Parathyroid adenoma (tissue), 2 donors: ENCODE data around the gene SEC16A.

Source experiments
- H2AFZ ChIP-seq: fragments of 300-600 bp; sonication (generic); one replicate; pipeline ENCODE4 v1.7.0; 2017; ENCODE audit warnings: antibody characterized with exemption, mild to moderate bottlenecking
- H3K27ac ChIP-seq: fragments of 300-600 bp; sonication (generic); one replicate; pipeline ENCODE4 v1.7.0; 2017
- H3K27me3 ChIP-seq: fragments of 300-600 bp; sonication (generic); one replicate; pipeline ENCODE4 v1.7.0; 2017; ENCODE audit warnings: low read length; ENCODE audit not compliant: control insufficient read depth, insufficient read depth
- H3K36me3 ChIP-seq: fragments of 300-600 bp; sonication (generic); one replicate; pipeline ENCODE4 v1.7.0; 2017; ENCODE audit warnings: low read length; ENCODE audit not compliant: control insufficient read depth, insufficient read depth
- H3K4me1 ChIP-seq: fragments of 300-600 bp; sonication (generic); one replicate; pipeline ENCODE4 v1.7.0; 2017; ENCODE audit warnings: control low read depth
- H3K4me2 ChIP-seq: fragments of 300-600 bp; sonication (generic); one replicate; pipeline ENCODE4 v1.7.0; 2017; ENCODE audit warnings: low read length
- H3K4me3 ChIP-seq: fragments of 300-600 bp; sonication (generic); one replicate; pipeline ENCODE4 v1.7.0; 2017; ENCODE audit warnings: low read depth, low read length
- H3K79me2 ChIP-seq: fragments of 300-600 bp; sonication (generic); one replicate; pipeline ENCODE4 v1.7.0; 2017; ENCODE audit warnings: control low read depth
- H3K9ac ChIP-seq: fragments of 300-600 bp; sonication (generic); one replicate; pipeline ENCODE4 v1.7.0; 2017; ENCODE audit warnings: mild to moderate bottlenecking
- H3K9me3 ChIP-seq: fragments of 300-600 bp; sonication (generic); one replicate; pipeline ENCODE4 v1.7.0; 2017; ENCODE audit warnings: low read length; ENCODE audit not compliant: control insufficient read depth
- CTCF ChIP-seq: fragments of 300-600 bp; sonication (generic); IDR thresholded peaks from one replicate; pipeline ENCODE4 v1.7.0; 2017; ENCODE audit warnings: antibody characterized with exemption, mild to moderate bottlenecking
- donor health status: primary hyperparathyroidism.

Gene SEC16A

GRCh38 chr9:136403538-136403914, 79.3 kb downstream of the SEC16A start:
- H3K4me1 ChIP-seq, result no peaks in the 10 kb centered on the region
- no peak overlapping the region for H3K27ac ChIP-seq
- H3K9me3 ChIP-seq, result no peaks in the 10 kb centered on the region
- H3K79me2 ChIP-seq, result no peaks in the 10 kb centered on the region
- no peak overlapping the region for H2AFZ ChIP-seq
- no peak overlapping the region for H3K4me3 ChIP-seq
- H3K36me3 ChIP-seq, result no peaks in the 10 kb centered on the region
- no peak overlapping the region for H3K4me2 ChIP-seq
- H3K27me3 ChIP-seq, result no peaks in the 10 kb centered on the region
- H3K9ac ChIP-seq, result no peak overlapping the region
- no peak for TF ChIP-seq CTCF

GRCh38 chr9:136402067-136402466, 80.8 kb downstream of the SEC16A start:
- Histone ChIP-seq H3K9ac (no peak overlapping the region), H3K27me3 (no peaks in the 10 kb centered on the region), H3K4me2 (no peak overlapping the region), H2AFZ (no peak overlapping the region), H3K9me3 (no peaks in the 10 kb centered on the region), H3K36me3 (no peaks in the 10 kb centered on the region), H3K4me1 (no peaks in the 10 kb centered on the region), H3K27ac (no peak overlapping the region), H3K4me3 (no peak overlapping the region), H3K79me2 (no peaks in the 10 kb centered on the region)
- TF ChIP-seq CTCF, result no peak

DNA sequence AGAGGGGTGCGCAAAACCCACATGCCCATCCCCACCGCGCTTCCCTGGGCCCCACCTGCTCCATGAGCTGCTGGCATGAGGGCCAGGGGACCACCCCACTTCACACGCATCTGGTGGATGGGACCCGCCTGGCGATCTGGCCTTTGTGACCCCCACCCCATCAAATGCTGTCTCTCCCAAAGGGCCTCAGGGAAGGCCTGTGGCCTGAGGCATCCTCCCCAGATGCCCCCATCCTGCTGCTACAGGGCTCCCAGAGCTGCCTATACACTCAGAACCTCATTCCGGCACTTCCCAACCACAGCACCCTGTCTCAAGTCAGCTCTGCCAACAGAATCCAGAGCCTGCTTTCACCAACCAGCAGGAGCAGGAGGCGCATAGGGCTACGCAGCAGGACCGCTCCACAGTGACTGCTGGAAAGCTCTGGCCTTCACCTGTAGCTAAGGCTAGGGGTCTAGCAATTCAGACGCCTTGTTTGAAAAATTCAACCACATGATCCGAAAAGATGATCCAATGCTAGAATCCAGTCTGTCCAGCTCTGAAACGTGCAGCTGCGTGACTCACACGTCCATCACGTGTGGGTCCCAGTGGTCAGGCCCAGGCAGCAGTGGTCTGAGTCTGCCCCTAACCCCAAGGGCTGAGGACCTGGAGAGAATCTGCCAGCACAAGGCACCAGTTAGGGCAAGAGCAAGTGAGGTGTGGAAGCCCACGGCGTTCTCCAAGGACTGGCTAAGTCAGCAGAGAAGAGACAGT, 81.5 kb downstream of the SEC16A start:
- H3K79me2 ChIP-seq, result no peaks in the 10 kb centered on the region
- H2AFZ ChIP-seq, result no peak overlapping the region
- H3K9me3 ChIP-seq, result no peaks in the 10 kb centered on the region
- no peaks in the 10 kb centered on the region for H3K36me3 ChIP-seq
- H3K4me1 ChIP-seq, result no peaks in the 10 kb centered on the region
- H3K4me3 ChIP-seq, result no peak overlapping the region
- no peak overlapping the region for H3K27ac ChIP-seq
- no peak overlapping the region for H3K4me2 ChIP-seq
- TF ChIP-seq CTCF, result no peak
- no peaks in the 10 kb centered on the region for H3K27me3 ChIP-seq
- no peak overlapping the region for H3K9ac ChIP-seq

DNA sequence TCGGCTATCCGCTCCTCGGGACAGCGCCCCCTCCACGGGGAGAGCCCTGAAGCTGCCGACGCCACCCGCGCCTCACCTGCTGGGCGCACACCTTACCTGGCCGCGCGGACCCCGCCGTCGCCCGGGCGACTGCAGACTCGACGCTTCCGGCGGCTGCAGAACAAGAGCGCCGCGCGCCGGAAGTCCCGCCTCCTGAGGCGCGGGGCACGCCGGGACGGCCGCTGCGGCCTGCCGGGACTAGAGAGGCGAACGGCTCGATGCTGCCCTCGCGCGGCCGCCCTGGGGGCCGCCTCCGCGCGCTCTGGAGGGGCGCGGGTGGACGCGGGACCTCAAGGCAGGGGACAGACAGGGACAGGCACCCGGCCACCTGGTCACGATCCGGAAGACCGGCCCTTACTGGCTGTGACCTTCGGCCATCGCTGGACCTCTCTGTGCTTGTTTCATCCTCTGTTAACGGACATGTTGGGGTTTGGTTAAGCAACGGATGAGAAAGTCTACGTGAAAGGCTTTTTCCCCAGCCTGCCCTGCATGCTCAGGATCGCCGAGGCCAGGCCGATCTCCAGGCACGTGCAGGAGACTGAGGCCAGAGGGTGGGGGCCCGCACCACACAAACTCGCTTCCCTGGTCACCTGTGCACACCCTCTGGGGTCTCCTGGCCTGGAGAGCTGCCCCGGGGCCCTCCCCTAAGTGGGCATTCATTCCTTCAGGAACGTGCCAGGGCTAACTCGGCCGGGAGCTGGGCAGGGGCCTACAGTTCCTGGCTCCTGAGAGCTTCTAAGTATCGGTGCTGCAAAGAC, 82.6 kb downstream of the SEC16A start, which contains the start of gene SNAPC4:
SNAPC4 (minus strand) TSS at position 133 of the 797 bp plus-strand sequence. CDS start 1,742 bp downstream, outside the sequence.
- peak within 1 kb of the TSS; percentile 92 for H3K4me2 ChIP-seq
- peak within 1 kb of the TSS; percentile 69 for H3K4me3 ChIP-seq
- H3K27me3 ChIP-seq, result no peaks in the 10 kb centered on the region
- TF ChIP-seq CTCF, result peak; percentile 89
- no peaks in the 10 kb centered on the region for H3K4me1 ChIP-seq
- H2AFZ ChIP-seq, result peak within 1 kb of the TSS; percentile 88
- H3K36me3 ChIP-seq, result no peaks in the 10 kb centered on the region
- peak within 1 kb of the TSS; percentile 28 for H3K9ac ChIP-seq
- no peaks in the 10 kb centered on the region for H3K9me3 ChIP-seq
- no peaks in the 10 kb centered on the region for H3K79me2 ChIP-seq
- H3K27ac ChIP-seq, result no peak within 1 kb of the TSS
